GM10248 (cell line): ENCODE results near the gene ZNF770.

Experiments used
- CTCF ChIA-PET: fragments of 300-600 bp; sonication (Branson Sonifier 250); formaldehyde crosslinking; extraction: SDS; loops from one replicate; lab custom pipeline; 2021; ENCODE audit warnings: antibody characterized with exemption; lab: Yijun Ruan, JAX
- POLR2A ChIA-PET: fragments of 350-650 bp; sonication (Branson Sonifier 250); formaldehyde crosslinking; extraction: SDS; loops from one replicate; lab custom pipeline; 2020; ENCODE audit warnings: antibody characterized with exemption; lab: Yijun Ruan, JAX
- DNase-seq: peaks from one replicate; pipeline ENCODE4 v3.0.0; 2012; ENCODE audit errors: extremely low spot score
- TF ChIP-seq, protein P1 (sequence below): IDR thresholded peaks from 2 replicates; pipeline ENCODE4 v1.5.1; 2012; ENCODE audit warnings: mild to moderate bottlenecking, low read depth; ENCODE audit errors: extremely low read depth, missing control alignments, control extremely low read depth

ZNF770 gene

DNA sequence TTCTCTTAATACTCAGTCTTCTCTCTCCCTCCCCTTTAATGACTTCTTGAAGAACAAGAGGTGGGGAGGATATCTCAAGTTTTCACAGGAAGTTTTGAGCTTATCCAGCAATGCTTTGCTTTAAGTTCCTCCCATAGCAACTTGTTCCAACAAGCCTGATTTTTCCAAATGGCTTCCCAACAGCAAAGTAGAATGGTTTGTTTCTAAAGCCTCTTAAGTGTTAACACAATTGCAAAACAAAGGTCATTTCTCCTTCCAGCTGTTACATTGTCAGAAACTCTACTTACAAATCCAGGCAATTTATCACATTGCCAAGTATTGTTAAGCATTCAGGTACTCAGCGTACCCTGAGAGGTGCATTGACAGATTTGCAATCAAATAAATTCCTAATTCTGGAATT, 6.8 kb upstream of the ZNF770 start:
- CTCF ChIA-PET: interaction anchor here (0.7 kb wide), 1 partner anchor 9 kb away, joined by 3 read pairs; no protein-coding TSS in a partner anchor
- POLR2A ChIA-PET: no interaction called here
- TF ChIP-seq, protein P1, sequence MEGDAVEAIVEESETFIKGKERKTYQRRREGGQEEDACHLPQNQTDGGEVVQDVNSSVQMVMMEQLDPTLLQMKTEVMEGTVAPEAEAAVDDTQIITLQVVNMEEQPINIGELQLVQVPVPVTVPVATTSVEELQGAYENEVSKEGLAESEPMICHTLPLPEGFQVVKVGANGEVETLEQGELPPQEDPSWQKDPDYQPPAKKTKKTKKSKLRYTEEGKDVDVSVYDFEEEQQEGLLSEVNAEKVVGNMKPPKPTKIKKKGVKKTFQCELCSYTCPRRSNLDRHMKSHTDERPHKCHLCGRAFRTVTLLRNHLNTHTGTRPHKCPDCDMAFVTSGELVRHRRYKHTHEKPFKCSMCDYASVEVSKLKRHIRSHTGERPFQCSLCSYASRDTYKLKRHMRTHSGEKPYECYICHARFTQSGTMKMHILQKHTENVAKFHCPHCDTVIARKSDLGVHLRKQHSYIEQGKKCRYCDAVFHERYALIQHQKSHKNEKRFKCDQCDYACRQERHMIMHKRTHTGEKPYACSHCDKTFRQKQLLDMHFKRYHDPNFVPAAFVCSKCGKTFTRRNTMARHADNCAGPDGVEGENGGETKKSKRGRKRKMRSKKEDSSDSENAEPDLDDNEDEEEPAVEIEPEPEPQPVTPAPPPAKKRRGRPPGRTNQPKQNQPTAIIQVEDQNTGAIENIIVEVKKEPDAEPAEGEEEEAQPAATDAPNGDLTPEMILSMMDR: no peak
- DNase-seq: no peak

DNA sequence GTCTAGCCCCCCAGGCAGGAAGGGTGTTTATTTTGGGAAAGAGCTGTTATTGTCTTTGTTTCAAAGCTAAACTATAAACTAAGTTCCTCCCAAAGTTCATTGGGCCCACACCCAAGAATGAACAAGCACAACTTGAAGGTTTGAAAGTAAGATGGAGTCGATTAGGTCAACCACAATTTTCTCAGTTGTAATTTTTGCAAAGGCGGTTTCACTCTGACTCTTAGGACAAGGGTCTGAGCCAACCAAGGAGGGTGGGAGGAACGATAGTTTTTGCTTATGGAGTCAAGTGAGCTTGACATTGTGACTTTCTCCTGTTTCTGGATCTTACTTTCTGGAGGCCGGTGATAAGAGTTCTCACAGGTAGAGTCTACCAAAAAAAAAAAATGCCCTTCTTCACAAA, 5.8 kb upstream of the ZNF770 start:
- TF ChIP-seq, protein P1: no peak
- peak; percentile 76 for DNase-seq
- CTCF ChIA-PET: interaction anchor here (1.8 kb wide), 1 partner anchor 24 kb away, joined by 5 read pairs; the partner anchor contains the start of gene AQR
- POLR2A ChIA-PET: no interaction called here

DNA sequence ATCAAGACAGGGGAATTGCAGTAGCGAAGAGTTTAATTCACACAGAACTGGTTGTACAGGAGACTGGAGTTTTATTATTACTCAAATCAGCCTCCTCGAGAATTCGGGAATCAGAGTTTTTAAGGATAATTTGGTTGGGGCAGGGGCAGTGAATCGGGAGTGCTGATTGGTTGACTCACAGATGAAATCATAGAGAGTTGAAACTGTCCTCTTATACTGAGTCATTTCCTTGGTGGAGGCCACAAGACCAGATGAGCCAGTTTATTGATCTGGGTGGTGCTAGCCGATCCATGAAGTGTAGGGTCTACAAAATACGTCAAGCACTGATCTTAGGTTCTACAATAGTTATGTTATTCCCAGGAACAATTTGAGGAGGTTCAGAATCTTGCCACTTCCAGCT, 5.3 kb upstream of the ZNF770 start:
- DNase-seq: no peak

DNA sequence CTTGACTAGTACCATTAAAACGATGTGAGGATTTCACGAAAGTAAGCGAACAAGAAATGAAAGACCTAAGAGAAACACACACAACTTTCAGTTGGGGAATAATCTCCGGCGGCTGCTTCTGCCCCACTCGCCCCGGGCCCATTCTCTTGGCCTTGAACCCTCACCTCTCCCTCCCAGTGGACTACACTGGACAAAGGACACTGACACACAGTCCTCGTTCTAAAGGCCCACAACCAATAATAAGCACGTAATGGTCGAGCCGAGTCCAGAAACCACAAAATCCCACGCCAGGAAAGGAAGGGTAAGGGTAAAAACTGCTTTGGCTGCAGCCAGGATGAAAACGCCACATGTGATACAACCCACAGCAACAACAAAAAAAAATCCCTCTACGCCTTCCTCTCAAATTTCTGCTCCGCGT, 469 bp downstream of the ZNF770 start:
- CTCF ChIA-PET: interaction anchor here (1.2 to 1.9 kb wide), 5 partner anchors 10 to 18 kb away, joined by 3 to 14 read pairs (median 4); partner anchors contain the start of gene AQR

More for the DNA sequence above, 5.3 kb upstream of the ZNF770 start:
- CTCF ChIA-PET: interaction anchor here (1.8 kb wide), 1 partner anchor 24 kb away, joined by 5 read pairs; the partner anchor contains the start of gene AQR
- POLR2A ChIA-PET: no interaction called here
- TF ChIP-seq, protein P1: no peak

DNA sequence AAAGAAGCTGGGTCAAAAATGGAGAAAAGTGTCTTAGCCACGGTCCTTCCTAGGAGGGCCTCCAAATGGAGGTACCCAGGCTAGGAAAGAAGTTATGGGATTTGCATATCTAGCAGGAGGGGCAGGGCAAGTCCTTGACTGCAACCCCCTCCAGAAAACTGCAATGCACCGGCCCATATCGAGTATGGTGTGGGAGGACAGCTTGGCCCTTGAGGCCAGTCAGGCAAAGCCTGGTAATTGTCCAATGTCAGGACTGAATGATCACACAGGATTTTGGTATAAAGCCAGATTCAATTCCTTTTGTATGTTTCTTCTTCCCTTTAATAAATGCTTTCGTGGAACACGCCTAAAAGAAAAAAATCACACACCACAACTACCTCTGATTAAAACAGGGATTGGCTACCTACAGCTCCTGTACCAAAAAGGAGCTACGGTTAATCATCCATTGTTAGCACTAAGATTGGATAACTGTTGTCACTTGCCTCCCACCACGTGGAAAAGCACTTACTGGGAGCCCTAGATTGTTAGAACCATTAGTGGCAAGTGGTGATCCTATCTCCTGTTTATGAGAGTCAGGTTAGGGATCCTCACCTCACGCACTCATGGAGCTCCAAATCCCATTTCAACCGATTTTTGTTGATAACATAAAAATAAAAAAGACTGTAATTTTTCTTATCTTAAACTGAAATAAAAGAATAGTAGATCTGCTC, 1.2 kb downstream of the ZNF770 start:
- POLR2A ChIA-PET: interaction anchor here (2.6 kb wide), 1 partner anchor 17 kb away, joined by 16 read pairs; the partner anchor contains the start of gene AQR

More for the DNA sequence above, 469 bp downstream of the ZNF770 start:
- POLR2A ChIA-PET: interaction anchor here (0.6 to 2.6 kb wide), 2 partner anchors 18 to 127 kb away, joined by 3 to 16 read pairs; partner anchors contain the start of gene AQR
- DNase-seq: no peak
- TF ChIP-seq, protein P1: no peak

DNA sequence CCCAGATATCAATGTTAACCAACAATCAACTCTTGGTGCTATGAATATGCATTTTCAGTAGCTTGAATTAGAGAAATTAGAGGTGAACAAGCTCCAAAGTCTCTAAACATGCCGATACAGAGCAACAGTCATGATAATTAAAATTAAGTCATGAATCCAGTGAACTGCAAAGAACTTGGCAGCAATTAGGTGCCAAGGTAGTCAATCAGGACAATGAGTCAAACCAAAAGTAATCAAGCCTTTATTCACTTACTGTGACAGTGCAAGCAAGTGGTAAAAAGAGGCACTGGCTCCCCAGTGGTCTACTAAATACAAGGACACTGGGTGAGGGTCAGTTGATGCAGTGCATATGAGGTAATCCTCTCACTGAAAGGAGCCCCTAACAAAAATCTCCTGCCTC, 1.8 kb downstream of the ZNF770 start:
- TF ChIP-seq, protein P1: no peak
- DNase-seq: no peak
- POLR2A ChIA-PET: no interaction called here
- CTCF ChIA-PET: interaction anchor here (1.0 to 1.2 kb wide), 2 partner anchors 9 to 17 kb away, joined by 4 read pairs; partner anchors contain the start of gene AQR

More for the DNA sequence above, 1.2 kb downstream of the ZNF770 start:
- no peak for DNase-seq
- CTCF ChIA-PET: interaction anchor here (1.0 to 1.9 kb wide), 4 partner anchors 10 to 18 kb away, joined by 4 to 6 read pairs (median 4); partner anchors contain the start of gene AQR
- TF ChIP-seq, protein P1: no peak
